Transverse colon (tissue), 4 donors: ENCODE measurements around the gene ERF. TPM values are rescaled to one million over a fixed set of nuclear protein-coding genes. Genes with fewer than 3 reads are reported as not detected.

Source experiments
- DNase-seq: peaks from one replicate; pipeline ENCODE4 v3.0.0-alpha.2; 2019
- H3K27ac ChIP-seq, 4 donors: fragments of 200-600 bp; sonication (generic); 2 replicates each; pipeline ENCODE4 v1.5.1; 2016 to 2018; ENCODE audit warnings: inconsistent platforms in 4 of 4
- H3K27me3 ChIP-seq: fragments of 200-600 bp; sonication (generic); 2 replicates; pipeline ENCODE4 v1.5.1; 2017; ENCODE audit warnings: inconsistent platforms
- H3K36me3 ChIP-seq, 4 donors: fragments of 200-600 bp; sonication (generic); 2 replicates each; pipeline ENCODE4 v1.5.1; 2017 to 2019; ENCODE audit warnings: inconsistent platforms in 4 of 4
- H3K4me1 ChIP-seq, 4 donors: fragments of 200-600 bp; sonication (generic); 2 replicates each; pipeline ENCODE4 v1.5.1; 2017 to 2020; ENCODE audit warnings: inconsistent platforms in 4 of 4
- H3K4me3 ChIP-seq, 4 donors: fragments of 200-600 bp; sonication (generic); 1 replicate in 1 of 4; 2 replicates in 3 of 4; pipeline versions ENCODE4 v1.5.1 to v1.6.1; 2017 to 2019; ENCODE audit warnings: inconsistent platforms in 4 of 4
- H3K9me3 ChIP-seq, 2 donors: fragments of 200-600 bp; sonication (generic); 2 replicates each; pipeline ENCODE4 v1.5.1; 2017 to 2019; ENCODE audit warnings: inconsistent platforms in 2 of 2
- EP300 ChIP-seq: sonication (generic); formaldehyde crosslinking; IDR thresholded peaks from one replicate; pipeline ENCODE4 v1.6.1; 2017; ENCODE audit warnings: antibody characterized with exemption, low read depth
- POLR2A ChIP-seq: fragments of 450-650 bp; IDR thresholded peaks from one replicate; pipeline ENCODE4 v1.6.1; 2016; ENCODE audit warnings: antibody characterized with exemption, mild to moderate bottlenecking, moderate library complexity
- POLR2AphosphoS5 ChIP-seq, 3 donors: sonication (generic); formaldehyde crosslinking; IDR thresholded peaks; one replicate each; pipeline ENCODE4 v1.6.1; 2016; ENCODE audit warnings: antibody characterized with exemption in 3 of 3
- WGBS, 2 donors: methylation state at CpG; one replicate each; pipeline ENCODE4 v1.1.5; 2018; ENCODE audit warnings: low coverage in 1 of 2; 5-methylcytosine and 5-hydroxymethylcytosine counted together
- in situ Hi-C, 4 donors: fragments of 200-750 bp; cut with MboI; loops; one replicate each; pipeline versions ENCODE4 v1.15.0 to v1.15.1; 2017; ENCODE audit warnings: low sequenced_read_pairs in 3 of 4, low pct_ligation_motif_present in 1 of 4, low pct_unique_long_range_greater_than_20kb in 1 of 4
- intact Hi-C: fragments of 100-400 bp; cut with DNase I; formaldehyde crosslinking; loops from one replicate; pipeline ENCODE4 v1.15.1; 2023; ENCODE audit warnings: low total_unique reads
- total RNA-seq, 4 donors: library from RNA; depleted of rRNA; stranded (reverse); fragments of >200 nt; gene quantifications; one replicate each; pipeline ENCODE4 v1.1.0, GENCODE V29; 2016
- TF ChIP-seq, protein P1 (sequence below), 5 experiments: fragments of 200-600 bp in 3 of 5; fragments of 450-650 bp in 2 of 5; sonication (generic) in 3 of 5; IDR thresholded peaks; 1 replicate in 2 of 5; 2 replicates in 3 of 5; pipeline ENCODE4 v1.5.1; 2016 to 2017; ENCODE audit warnings: antibody characterized with exemption in 5 of 5, inconsistent platforms in 3 of 5, mild to moderate bottlenecking in 2 of 5, moderate library complexity in 1 of 5

The ERF gene
- total RNA-seq = 10 to 100 TPM; 20.9 to 67.3 (median 30.5) TPM

DNA sequence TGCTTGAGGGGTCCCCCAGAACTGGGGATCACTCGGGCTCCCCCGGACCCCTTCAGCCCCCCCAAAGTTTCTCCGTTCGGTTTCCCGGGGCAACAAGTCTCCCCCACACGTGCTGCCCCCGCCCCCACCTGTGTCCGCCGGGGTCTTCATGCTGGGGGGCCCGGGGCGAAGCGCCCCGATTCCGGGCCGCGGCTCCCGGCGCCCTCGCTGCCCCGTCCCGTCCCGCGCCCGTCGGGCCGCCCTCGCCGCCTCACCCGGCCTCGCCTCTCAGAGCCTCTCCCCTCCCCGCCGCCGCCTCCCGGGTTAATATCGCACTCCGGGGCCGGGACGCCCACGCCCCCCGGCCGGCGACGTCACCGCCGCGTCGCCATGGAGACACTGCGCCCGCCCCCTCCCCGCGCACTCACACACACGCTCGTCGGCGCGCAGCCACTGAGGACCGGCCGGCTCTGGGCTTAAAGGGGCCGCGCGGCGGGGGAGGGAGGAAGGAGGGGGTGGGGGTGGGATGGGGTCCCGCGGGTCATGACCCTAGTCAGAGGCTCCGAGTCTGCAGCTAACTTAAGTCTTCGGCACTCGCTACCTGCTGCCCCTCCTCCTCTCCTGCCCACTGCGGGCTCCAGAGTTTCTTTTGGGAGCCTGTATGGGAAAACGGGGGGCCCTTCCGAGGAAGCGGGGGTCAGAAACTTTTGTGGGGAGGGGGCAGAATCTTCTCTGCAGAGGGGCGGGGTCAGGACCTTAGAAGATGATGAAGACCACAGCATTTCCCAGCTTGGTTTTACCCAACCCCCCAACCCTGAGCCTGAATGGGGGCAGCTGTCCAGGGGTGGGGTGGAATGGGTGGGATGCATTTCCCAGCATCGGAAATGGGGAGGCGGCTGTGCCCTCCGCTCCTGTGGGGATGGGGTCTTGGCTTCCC is at the start of gene ERF:
ERF (minus strand) TSS at position 279 of the 916 bp plus-strand sequence; CDS start at position 150, 129 bp downstream.
- peak; percentile 95 for DNase-seq
- H3K4me3 ChIP-seq = peak within 1 kb of the TSS; percentile 72 to 99 (median 90)
- WGBS, 2 donors = 1% methylated on average over 44 of the region's 75 CpGs; no CpG with 5 or more reads in 1 of the 2 donors
- intact Hi-C loops (loop anchor here (2.0 kb wide), 1 partner anchor 78 kb away; no protein-coding TSS in a partner anchor), in situ Hi-C loops (no loop called here)
- no peaks in the 10 kb centered on the region for H3K27me3 ChIP-seq
- peak within 1 kb of the TSS; percentile 97 to 100 (median 99) for H3K27ac ChIP-seq
- peak; percentile 97 to 99 (median 99) for TF ChIP-seq POLR2AphosphoS5 (IDR thresholded peaks at IDR 0.05)
- TF ChIP-seq, protein P1, sequence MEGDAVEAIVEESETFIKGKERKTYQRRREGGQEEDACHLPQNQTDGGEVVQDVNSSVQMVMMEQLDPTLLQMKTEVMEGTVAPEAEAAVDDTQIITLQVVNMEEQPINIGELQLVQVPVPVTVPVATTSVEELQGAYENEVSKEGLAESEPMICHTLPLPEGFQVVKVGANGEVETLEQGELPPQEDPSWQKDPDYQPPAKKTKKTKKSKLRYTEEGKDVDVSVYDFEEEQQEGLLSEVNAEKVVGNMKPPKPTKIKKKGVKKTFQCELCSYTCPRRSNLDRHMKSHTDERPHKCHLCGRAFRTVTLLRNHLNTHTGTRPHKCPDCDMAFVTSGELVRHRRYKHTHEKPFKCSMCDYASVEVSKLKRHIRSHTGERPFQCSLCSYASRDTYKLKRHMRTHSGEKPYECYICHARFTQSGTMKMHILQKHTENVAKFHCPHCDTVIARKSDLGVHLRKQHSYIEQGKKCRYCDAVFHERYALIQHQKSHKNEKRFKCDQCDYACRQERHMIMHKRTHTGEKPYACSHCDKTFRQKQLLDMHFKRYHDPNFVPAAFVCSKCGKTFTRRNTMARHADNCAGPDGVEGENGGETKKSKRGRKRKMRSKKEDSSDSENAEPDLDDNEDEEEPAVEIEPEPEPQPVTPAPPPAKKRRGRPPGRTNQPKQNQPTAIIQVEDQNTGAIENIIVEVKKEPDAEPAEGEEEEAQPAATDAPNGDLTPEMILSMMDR (IDR thresholded peaks at IDR 0.05) = no peak
- TF ChIP-seq POLR2A = peak; percentile 87
- TF ChIP-seq EP300 = no peak
- H3K9me3 ChIP-seq = no peaks in the 10 kb centered on the region
- H3K4me1 ChIP-seq = peaks cover 28 to 53% (median 43%) of the 10 kb centered on the region in 4 donors
- H3K36me3 ChIP-seq = no peaks in the 10 kb centered on the region

DNA sequence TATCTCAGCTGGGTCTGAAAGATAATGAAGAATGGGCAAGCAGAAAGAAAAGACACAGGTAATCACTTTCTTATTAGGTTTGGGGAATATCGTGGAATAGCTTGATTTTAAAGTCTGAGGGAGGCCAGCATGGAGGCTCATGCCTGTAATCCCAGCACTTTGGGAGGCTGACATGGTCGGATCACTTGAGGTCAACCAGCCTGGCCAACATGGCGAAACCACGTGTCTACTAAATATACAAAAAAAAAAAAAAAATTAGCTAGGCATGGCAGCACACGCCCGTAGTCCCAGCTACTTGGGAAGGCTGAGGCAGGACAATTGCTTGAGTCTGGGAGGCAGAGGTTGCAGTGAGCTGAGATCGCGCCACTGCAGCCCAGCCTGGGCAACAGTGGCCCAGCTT is 48.9 kb upstream of the ERF start:
- Histone ChIP-seq H3K27ac (no peak overlapping the region), H3K4me1 (peaks cover 3 to 17% (median 7%) of the 10 kb centered on the region in 4 donors), H3K9me3 (no peaks in the 10 kb centered on the region), H3K4me3 (no peak overlapping the region), H3K36me3 (no peaks in the 10 kb centered on the region), H3K27me3 (no peaks in the 10 kb centered on the region)
- no peak for TF ChIP-seq EP300
- no peak for TF ChIP-seq POLR2AphosphoS5 (IDR thresholded peaks at IDR 0.05)
- TF ChIP-seq, protein P1 (IDR thresholded peaks at IDR 0.05) = no peak
- no peak for TF ChIP-seq POLR2A
- intact Hi-C loops (no loop called here), in situ Hi-C loops (loop anchor here in 2 of 4 donors (25.0 kb wide), 1 partner anchor 192 kb away; no protein-coding TSS in a partner anchor)
- DNase-seq = no peak
- WGBS, 2 donors = 70 to 82% methylated on average over 7 to 8 of the region's 8 CpGs

DNA sequence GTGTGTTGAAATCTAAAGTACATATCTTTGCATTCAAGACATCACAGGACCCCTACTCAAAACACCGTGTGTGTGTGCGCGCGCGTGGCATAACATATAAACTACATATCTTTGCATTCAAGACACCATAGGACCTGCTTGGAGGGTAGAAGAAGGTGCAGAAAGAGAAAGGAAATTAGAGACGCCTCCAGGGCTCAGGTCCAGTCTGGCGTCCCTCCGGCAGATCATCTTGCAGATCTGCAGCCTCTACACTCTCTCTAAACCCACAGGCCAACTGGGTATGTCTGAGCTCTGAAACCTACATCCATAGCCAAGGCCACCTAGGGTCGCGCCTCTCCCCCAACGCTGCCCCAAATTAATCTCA is 48.2 kb upstream of the ERF start:
- no peak for DNase-seq
- H3K27ac ChIP-seq = peak overlapping the region in 1 of 4 donors; percentile 71
- peaks cover 3 to 17% (median 7%) of the 10 kb centered on the region in 4 donors for H3K4me1 ChIP-seq
- in situ Hi-C loops = loop anchor here in 2 of 4 donors (25.0 kb wide), 1 partner anchor 191 kb away; no protein-coding TSS in a partner anchor
- no peaks in the 10 kb centered on the region for H3K36me3 ChIP-seq
- WGBS, 2 donors = 70 to 78% methylated on average over 4 to 11 of the region's 11 CpGs
- no peaks in the 10 kb centered on the region for H3K9me3 ChIP-seq
- TF ChIP-seq, protein P1 (IDR thresholded peaks at IDR 0.05) = no peak
- TF ChIP-seq POLR2AphosphoS5 (IDR thresholded peaks at IDR 0.05) = no peak
- no peak for TF ChIP-seq EP300
- no peak for TF ChIP-seq POLR2A
- peak overlapping the region in 1 of 4 donors; percentile 63 for H3K4me3 ChIP-seq
- H3K27me3 ChIP-seq = no peaks in the 10 kb centered on the region
- intact Hi-C loops = no loop called here

DNA sequence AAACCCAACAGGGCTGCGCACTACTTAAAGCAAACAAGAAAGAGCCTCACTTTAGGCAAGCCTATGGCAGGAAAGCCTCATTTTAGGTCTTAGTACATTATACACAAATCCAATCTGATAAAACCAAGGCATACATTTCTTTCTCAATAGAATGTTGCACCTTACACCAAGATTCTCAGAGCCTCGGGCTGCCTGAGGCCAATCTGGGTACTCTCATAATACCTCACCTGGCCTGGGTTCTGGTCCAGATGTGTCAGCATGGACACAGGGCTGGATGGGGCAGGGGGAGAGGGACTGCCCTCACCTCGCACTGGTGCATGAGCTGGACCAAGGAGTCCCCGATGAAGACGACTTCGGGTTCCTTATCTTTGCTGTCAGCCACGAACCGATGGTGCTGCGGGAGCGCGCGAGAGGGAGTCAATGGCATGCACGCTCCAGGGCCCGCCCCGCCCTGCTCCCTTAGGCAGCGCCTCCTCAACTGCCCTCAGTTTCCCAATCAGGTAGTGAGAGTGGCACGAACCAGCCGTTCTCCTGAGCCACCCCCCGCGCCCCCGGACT is 46.8 kb upstream of the ERF start, which contains the start of gene PRR19:
PRR19 (plus strand) TSS at position 487 of the 558 bp plus-strand sequence. CDS start 7,453 bp downstream, outside the sequence.
- Histone ChIP-seq H3K36me3 (no peaks in the 10 kb centered on the region), H3K4me1 (peaks cover 3 to 17% (median 7%) of the 10 kb centered on the region in 4 donors), H3K27me3 (no peaks in the 10 kb centered on the region), H3K27ac (peak within 1 kb of the TSS; percentile 59 to 72 (median 70)), H3K9me3 (no peaks in the 10 kb centered on the region), H3K4me3 (peak within 1 kb of the TSS; percentile 26 to 63 (median 51))
- intact Hi-C loops (no loop called here), in situ Hi-C loops (loop anchor here in 2 of 4 donors (25.0 kb wide), 1 partner anchor 189 kb away; no protein-coding TSS in a partner anchor)
- DNase-seq = peak; percentile 48
- TF ChIP-seq EP300 (no peak), POLR2A (no peak)
- 12 to 80% methylated on average over 1 to 20 of the region's 21 CpGs for WGBS, 2 donors
